Neuronal stem cell (in vitro differentiated cells): ENCODE measurements around the gene MTX1.

ENCODE experiments used
- DNase-seq: peaks from one replicate; pipeline ENCODE4 v3.0.0-alpha.2; 2013; ENCODE audit warnings: low spot score
- H2AFZ ChIP-seq: one replicate; pipeline ENCODE4 v1.6.1; 2013; ENCODE audit warnings: mild to moderate bottlenecking, low read length, inconsistent platforms
- H2AK5ac ChIP-seq: 2 replicates; pipeline ENCODE4 v1.6.1; 2013; ENCODE audit warnings: low read depth, mild to moderate bottlenecking, inconsistent platforms, low read length, moderate library complexity, mixed read lengths
- H2BK120ac ChIP-seq: 2 replicates; pipeline ENCODE4 v1.6.1; 2013; ENCODE audit warnings: low read depth, mild to moderate bottlenecking, inconsistent platforms, low read length, moderate library complexity, mixed read lengths
- H2BK12ac ChIP-seq: one replicate; pipeline ENCODE4 v1.6.1; 2013; ENCODE audit warnings: low read length, inconsistent platforms
- H2BK15ac ChIP-seq: 2 replicates; pipeline ENCODE4 v1.6.1; 2013; ENCODE audit warnings: mild to moderate bottlenecking, low read length, inconsistent platforms, mixed read lengths
- H2BK5ac ChIP-seq: one replicate; pipeline ENCODE4 v1.6.1; 2013; ENCODE audit warnings: inconsistent platforms, mild to moderate bottlenecking, low read length, moderate library complexity
- H3K14ac ChIP-seq: one replicate; pipeline ENCODE4 v1.6.1; 2013; ENCODE audit warnings: low read length, inconsistent platforms
- H3K18ac ChIP-seq: 2 replicates; pipeline ENCODE4 v1.6.1; 2013; ENCODE audit warnings: low read length, inconsistent platforms
- H3K23ac ChIP-seq: 2 replicates; pipeline ENCODE4 v1.6.1; 2013; ENCODE audit warnings: low read depth, mild to moderate bottlenecking, mixed read lengths, low read length, inconsistent platforms; ENCODE audit not compliant: poor library complexity
- H3K27ac ChIP-seq: replicated peaks from 3 replicates; pipeline ENCODE4 v1.5.1; 2013; ENCODE audit warnings: low read length, inconsistent platforms
- H3K27me3 ChIP-seq, 3 experiments: 2 replicates each; pipeline ENCODE4 v1.6.1; 2013; ENCODE audit warnings: low read length in 3 of 3, mild to moderate bottlenecking in 2 of 3, inconsistent platforms in 1 of 3, low read depth in 1 of 3, mixed read lengths in 1 of 3, moderate library complexity in 1 of 3; ENCODE audit not compliant: control insufficient read depth in 3 of 3, insufficient read depth in 3 of 3
- H3K36me3 ChIP-seq, 2 donors: replicated peaks in 1 of 2; 2 replicates each; pipeline ENCODE4 v1.6.1; 2013; ENCODE audit warnings: low read length in 2 of 2; ENCODE audit not compliant: control insufficient read depth in 2 of 2, insufficient read depth in 2 of 2
- H3K4ac ChIP-seq: 2 replicates; pipeline ENCODE4 v1.6.1; 2013; ENCODE audit warnings: inconsistent platforms, mild to moderate bottlenecking, low read length, moderate library complexity
- H3K4me1 ChIP-seq, 2 donors: 1 replicate in 1 of 2; 2 replicates in 1 of 2; pipeline ENCODE4 v1.6.1; 2013; ENCODE audit warnings: low read length in 2 of 2, low read depth in 1 of 2; ENCODE audit not compliant: control insufficient read depth in 2 of 2, insufficient read depth in 1 of 2
- H3K4me2 ChIP-seq: one replicate; pipeline ENCODE4 v1.6.1; 2013; ENCODE audit warnings: mild to moderate bottlenecking, low read length, inconsistent platforms; ENCODE audit not compliant: insufficient read depth, poor library complexity, severe bottlenecking
- H3K4me3 ChIP-seq, 2 donors: 2 replicates each; pipeline ENCODE4 v1.5.1; 2013; ENCODE audit warnings: low read length in 2 of 2, mild to moderate bottlenecking in 2 of 2, inconsistent platforms in 1 of 2, moderate library complexity in 1 of 2
- H3K79me1 ChIP-seq: one replicate; pipeline ENCODE4 v1.6.1; 2013; ENCODE audit warnings: low read depth, mild to moderate bottlenecking, inconsistent platforms, low read length, moderate library complexity
- H3K9ac ChIP-seq: one replicate; pipeline ENCODE4 v1.6.1; 2013; ENCODE audit warnings: mild to moderate bottlenecking, low read depth, low read length, inconsistent platforms; ENCODE audit not compliant: poor library complexity
- H3K9me3 ChIP-seq, 2 donors: replicated peaks in 1 of 2; 2 replicates each; pipeline versions ENCODE3 to v1.6.1; 2013; ENCODE audit warnings: low read length in 2 of 2, mild to moderate bottlenecking in 2 of 2, inconsistent platforms in 1 of 2, low read depth in 1 of 2, mixed read lengths in 1 of 2, moderate library complexity in 1 of 2; ENCODE audit not compliant: control insufficient read depth in 2 of 2, insufficient read depth in 1 of 2
- H4K8ac ChIP-seq: one replicate; pipeline ENCODE4 v1.6.1; 2013; ENCODE audit warnings: low read depth, mild to moderate bottlenecking, inconsistent platforms, low read length, moderate library complexity
- H4K91ac ChIP-seq: one replicate; pipeline ENCODE4 v1.6.1; 2013; ENCODE audit warnings: low read length, low read depth, mild to moderate bottlenecking, inconsistent platforms; ENCODE audit not compliant: poor library complexity
- WGBS, 2 donors: extraction: QIAGEN DNeasy Blood & Tissue Kit; methylation state at CpG; one replicate each; pipeline ENCODE4 v1.1.7; 2013; ENCODE audit warnings: missing lambda C conversion rate in 2 of 2, mixed read lengths in 1 of 2; ENCODE audit not compliant: insufficient read length in 2 of 2, insufficient replicate concordance in 1 of 2; ENCODE audit errors: extremely low coverage in 2 of 2; 5-methylcytosine and 5-hydroxymethylcytosine counted together

Gene MTX1

GRCh38 chr1:155255243-155256007, 46.9 kb downstream of the MTX1 start, which contains the start of gene ENTREP3:
TSS of gene ENTREP3 (minus strand) at chr1:155255483. CDS start at chr1:155254877, 606 bp downstream.
- Histone ChIP-seq H2BK5ac (peak within 1 kb of the TSS; percentile 79), H3K4me2 (peak within 1 kb of the TSS; percentile 94), H2BK120ac (peak within 1 kb of the TSS; percentile 48), H2AFZ (peak within 1 kb of the TSS; percentile 97), H3K36me3 (peaks cover 7 to 50% of the 10 kb centered on the region in 2 donors), H2AK5ac (peak within 1 kb of the TSS; percentile 41), H3K27ac (peak within 1 kb of the TSS; percentile 80), H3K18ac (peak within 1 kb of the TSS; percentile 99), H2BK12ac (no peak within 1 kb of the TSS), H3K27me3 (no peaks in the 10 kb centered on the region), H3K4me1 (peaks cover 21 to 29% of the 10 kb centered on the region in 2 donors), H4K91ac (peak within 1 kb of the TSS; percentile 57), H3K79me1 (peaks cover 16% of the 10 kb centered on the region), H3K4me3 (peak within 1 kb of the TSS; percentile 70 to 83), H3K23ac (peak within 1 kb of the TSS; percentile 94), H3K9me3 (no peaks in the 10 kb centered on the region), H3K4ac (peak within 1 kb of the TSS; percentile 57), H3K14ac (peak within 1 kb of the TSS; percentile 90), H4K8ac (no peak within 1 kb of the TSS), H2BK15ac (peak within 1 kb of the TSS; percentile 23), H3K9ac (peak within 1 kb of the TSS; percentile 99)
- peak; percentile 87 for DNase-seq
- no CpG with 5 or more reads among the region's 54 CpGs for WGBS, 2 donors

- Histone ChIP-seq H3K27ac (peak overlapping the region; percentile 11), H3K4me2 (peak overlapping the region; percentile 94), H2BK120ac (no peak overlapping the region), H4K8ac (no peak overlapping the region), H3K79me1 (peaks cover 16% of the 10 kb centered on the region), H2BK12ac (no peak overlapping the region), H3K4me3 (peak overlapping the region; percentile 27 to 70), H3K14ac (no peak overlapping the region), H3K9ac (no peak overlapping the region), H3K23ac (no peak overlapping the region), H3K18ac (peak overlapping the region; percentile 15), H3K4ac (no peak overlapping the region), H2BK5ac (no peak overlapping the region), H2AK5ac (peak overlapping the region; percentile 24), H3K27me3 (no peaks in the 10 kb centered on the region), H3K9me3 (no peaks in the 10 kb centered on the region), H2BK15ac (no peak overlapping the region), H3K36me3 (peaks cover 7 to 49% of the 10 kb centered on the region in 2 donors), H4K91ac (no peak overlapping the region), H2AFZ (peak overlapping the region; percentile 97), H3K4me1 (peaks cover 18 to 29% of the 10 kb centered on the region in 2 donors)
- DNase-seq, result no peak
- no CpG with 5 or more reads among the region's 20 CpGs for WGBS, 2 donors
Observed at GRCh38 chr1:155256058-155256852, 47.8 kb downstream of the MTX1 start.

DNA sequence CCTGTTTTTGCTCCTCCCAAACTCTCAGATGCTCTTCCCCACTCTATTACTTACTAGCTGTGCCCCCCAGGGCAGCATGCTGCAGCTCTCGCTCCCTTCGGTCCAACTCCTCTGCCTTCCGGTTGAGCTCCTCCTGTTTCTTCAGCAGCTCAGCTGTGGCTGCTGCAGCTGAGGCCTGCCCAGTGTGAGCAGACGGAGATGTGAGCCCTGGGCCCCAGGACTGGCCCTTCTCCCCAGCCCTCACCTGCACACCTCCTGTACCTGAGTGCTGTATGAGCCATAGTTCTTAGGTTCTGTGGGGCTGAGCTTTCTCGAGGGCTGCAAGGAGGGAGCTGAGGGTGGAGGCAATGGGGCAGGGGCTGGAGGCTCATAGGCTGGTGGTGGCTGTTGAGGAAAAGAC, 51.8 kb downstream of the MTX1 start:
- Histone ChIP-seq H3K4me1 (peaks cover 8 to 16% of the 10 kb centered on the region in 2 donors), H2AK5ac (no peak overlapping the region), H3K14ac (no peak overlapping the region), H3K4me3 (peak overlapping the region in 1 of 2 donors; percentile 19), H2BK120ac (no peak overlapping the region), H2AFZ (no peak overlapping the region), H4K91ac (no peak overlapping the region), H3K4ac (no peak overlapping the region), H3K23ac (no peak overlapping the region), H2BK15ac (no peak overlapping the region), H2BK5ac (no peak overlapping the region), H3K79me1 (peaks cover 6% of the 10 kb centered on the region), H4K8ac (no peak overlapping the region), H3K27me3 (no peaks in the 10 kb centered on the region), H3K9ac (no peak overlapping the region), H2BK12ac (no peak overlapping the region), H3K36me3 (peaks cover 26 to 66% of the 10 kb centered on the region in 2 donors), H3K18ac (no peak overlapping the region), H3K27ac (no peak overlapping the region), H3K4me2 (no peak overlapping the region), H3K9me3 (no peaks in the 10 kb centered on the region)
- no CpG with 5 or more reads among the region's 5 CpGs for WGBS, 2 donors
- no peak for DNase-seq

DNA sequence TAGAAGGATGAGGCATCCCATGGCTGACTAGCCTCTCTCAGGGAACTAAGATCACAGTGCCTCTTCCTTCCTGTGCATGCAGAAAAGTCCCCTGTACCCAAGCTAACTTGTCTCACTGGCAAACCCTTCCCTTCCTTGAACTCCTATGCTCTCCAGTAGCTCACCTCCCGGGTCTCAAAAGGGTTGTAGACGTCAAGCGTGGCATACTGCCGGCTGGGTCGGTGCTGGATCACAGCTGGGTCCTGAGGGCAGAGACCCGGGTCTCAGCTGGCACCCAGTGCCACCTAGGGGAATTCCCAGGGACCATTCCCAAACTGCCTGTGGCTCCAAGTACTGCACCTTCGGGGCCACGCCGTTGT, 53.0 kb downstream of the MTX1 start:
- DNase-seq, result no peak
- Histone ChIP-seq H3K14ac (no peak overlapping the region), H2BK5ac (no peak overlapping the region), H3K9ac (peak overlapping the region; percentile 90), H4K91ac (no peak overlapping the region), H2AFZ (peak overlapping the region; percentile 89), H3K27ac (peak overlapping the region; percentile 5), H2AK5ac (peak overlapping the region; percentile 76), H3K23ac (no peak overlapping the region), H4K8ac (no peak overlapping the region), H3K27me3 (no peaks in the 10 kb centered on the region), H2BK120ac (no peak overlapping the region), H2BK15ac (no peak overlapping the region), H3K4me2 (peak overlapping the region; percentile 95), H2BK12ac (no peak overlapping the region), H3K4me1 (peaks cover 7 to 11% of the 10 kb centered on the region in 2 donors), H3K4ac (no peak overlapping the region), H3K18ac (peak overlapping the region; percentile 5), H3K9me3 (no peaks in the 10 kb centered on the region), H3K4me3 (peak overlapping the region; percentile 80 to 94), H3K36me3 (peaks cover 33 to 69% of the 10 kb centered on the region in 2 donors), H3K79me1 (peaks cover 6% of the 10 kb centered on the region)
- no CpG with 5 or more reads among the region's 9 CpGs for WGBS, 2 donors
